SK-N-SH (cell line): ENCODE data around the gene DOCK4. TPM values are rescaled to one million over a fixed set of nuclear protein-coding genes. Genes with fewer than 3 reads are reported as not detected.
A peak's percentile ranks its signal among the peaks of the same experiment; 100 is the strongest.

Source experiments
- CTCF ChIA-PET: fragments of 300-600, 350-600 bp; formaldehyde crosslinking; extraction: SDS; loops from one replicate; lab custom pipeline; 2021; lab: Yijun Ruan, JAX
- POLR2A ChIA-PET: fragments of 350-600 bp; sonication (Branson Sonifier 250); formaldehyde crosslinking; extraction: SDS; loops from one replicate; lab custom pipeline; 2020; ENCODE audit warnings: antibody characterized with exemption, inconsistent platforms; lab: Yijun Ruan, JAX
- DNase-seq: peaks from one replicate; pipeline ENCODE4 v3.0.0; 2012
- H2AFZ ChIP-seq: fragments of 200-600 bp; sonication (generic); 2 replicates; pipeline ENCODE4 v1.8.1; 2016; ENCODE audit warnings: antibody characterized with exemption, mild to moderate bottlenecking, low read depth
- H3F3A ChIP-seq: fragments of 200-600 bp; sonication (generic); replicated peaks from 2 replicates; pipeline ENCODE3; 2016; ENCODE audit warnings: antibody characterized with exemption, mild to moderate bottlenecking; ENCODE audit not compliant: insufficient read depth
- H3K27ac ChIP-seq, 2 experiments: fragments of 200-500 bp in 1 of 2; fragments of 200-600 bp in 1 of 2; sonication (Bioruptor generic) in 1 of 2; sonication (generic), shearing (Covaris generic) in 1 of 2; 2 replicates each; pipeline versions ENCODE4 v1.5.1 to v1.6.1; 2014 to 2016; ENCODE audit warnings: low read depth in 2 of 2, inconsistent platforms in 1 of 2, low read length in 1 of 2, mild to moderate bottlenecking in 1 of 2, mixed read lengths in 1 of 2
- H3K27me3 ChIP-seq: fragments of 200-600 bp; sonication (generic), shearing (Covaris generic); 2 replicates; pipeline ENCODE4 v1.6.1; 2016; ENCODE audit warnings: mixed run types; ENCODE audit not compliant: insufficient read depth
- H3K36me3 ChIP-seq, 2 experiments: fragments of 200-500 bp in 1 of 2; fragments of 200-600 bp in 1 of 2; sonication (Bioruptor generic) in 1 of 2; sonication (generic) in 1 of 2; replicated peaks in 1 of 2; 2 replicates each; pipeline versions ENCODE3 to v1.5.1; 2014 to 2016; ENCODE audit warnings: low read length in 1 of 2, mild to moderate bottlenecking in 1 of 2; ENCODE audit not compliant: insufficient read depth in 2 of 2, control insufficient read depth in 1 of 2
- H3K4me1 ChIP-seq, 2 experiments: fragments of 200-500 bp in 1 of 2; fragments of 200-600 bp in 1 of 2; sonication (Bioruptor generic) in 1 of 2; sonication (generic), shearing (Covaris generic) in 1 of 2; 2 replicates each; pipeline versions ENCODE4 v1.5.1 to v1.6.1; 2014 to 2016; ENCODE audit warnings: low read depth in 1 of 2, low read length in 1 of 2, mixed run types in 1 of 2; ENCODE audit not compliant: insufficient read depth in 2 of 2, control insufficient read depth in 1 of 2
- H3K4me2 ChIP-seq: fragments of 200-600 bp; sonication (generic), shearing (Covaris generic); 2 replicates; pipeline ENCODE4 v1.6.1; 2017; ENCODE audit warnings: mixed run types
- H3K4me3 ChIP-seq, 2 experiments: fragments of 200-500 bp in 1 of 2; fragments of 200-600 bp in 1 of 2; sonication (Bioruptor generic) in 1 of 2; sonication (generic), shearing (Covaris generic) in 1 of 2; 2 replicates each; pipeline versions ENCODE4 v1.5.1 to v1.8.1; 2014 to 2016; ENCODE audit warnings: low read depth in 2 of 2, inconsistent platforms in 1 of 2, low read length in 1 of 2, mild to moderate bottlenecking in 1 of 2, mixed read lengths in 1 of 2, moderate library complexity in 1 of 2
- H3K79me2 ChIP-seq: fragments of 200-600 bp; sonication (generic); 2 replicates; pipeline ENCODE4 v1.8.1; 2017; ENCODE audit warnings: mild to moderate bottlenecking; ENCODE audit not compliant: insufficient read depth
- H3K9ac ChIP-seq: fragments of 200-600 bp; sonication (generic); 2 replicates; pipeline ENCODE4 v1.6.1; 2017; ENCODE audit warnings: mixed run types
- H3K9me2 ChIP-seq: fragments of 200-600 bp; sonication (generic); 2 replicates; pipeline ENCODE4 v1.6.1; 2017; ENCODE audit warnings: mixed run types
- H3K9me3 ChIP-seq: fragments of 200-600 bp; sonication (generic); 2 replicates; pipeline ENCODE4 v1.6.1; 2017; ENCODE audit warnings: mixed run types, mild to moderate bottlenecking, moderate library complexity
- H4K20me1 ChIP-seq: fragments of 200-600 bp; sonication (generic); 2 replicates; pipeline ENCODE4 v1.6.1; 2017; ENCODE audit warnings: mild to moderate bottlenecking, mixed run types; ENCODE audit not compliant: insufficient read depth
- EZH2phosphoT487 ChIP-seq: fragments of 200-600 bp; sonication (generic); IDR thresholded peaks from 2 replicates; pipeline ENCODE4 v1.6.1; 2017; ENCODE audit warnings: low read depth, mixed run types, mild to moderate bottlenecking, antibody characterized with exemption, moderate library complexity, borderline replicate concordance
- FOSL2 ChIP-seq: IDR thresholded peaks from 2 replicates; pipeline ENCODE4 v1.4.0; 2012; ENCODE audit warnings: low read depth, mild to moderate bottlenecking, moderate library complexity, borderline replicate concordance
- FOXJ3 ChIP-seq: sonication (generic); formaldehyde crosslinking; IDR thresholded peaks from 2 replicates; pipeline ENCODE4 v1.5.1; 2020; ENCODE audit warnings: mild to moderate bottlenecking, missing genetic modification reagents
- GABPA ChIP-seq: IDR thresholded peaks from 2 replicates; pipeline ENCODE4 v1.4.0; 2012; ENCODE audit warnings: low read depth, mild to moderate bottlenecking
- JUND ChIP-seq: IDR thresholded peaks from 2 replicates; pipeline ENCODE4 v1.4.0; 2012
- MEF2A ChIP-seq: IDR thresholded peaks from 2 replicates; pipeline ENCODE4 v1.4.0; 2012; ENCODE audit warnings: low read depth, borderline replicate concordance
- MXI1 ChIP-seq: IDR thresholded peaks from 2 replicates; pipeline ENCODE4 v1.6.1; 2012; ENCODE audit warnings: mild to moderate bottlenecking, low read depth, low read length, improper control_type of control experiment
- NRF1 ChIP-seq: IDR thresholded peaks from 2 replicates; pipeline ENCODE4 v1.6.1; 2012; ENCODE audit warnings: low read depth, mild to moderate bottlenecking, low read length
- RAD21 ChIP-seq: IDR thresholded peaks from 2 replicates; pipeline ENCODE4 v1.6.1; 2012; ENCODE audit warnings: mild to moderate bottlenecking, low read length
- RCOR1 ChIP-seq: fragments of 150-350 bp; IDR thresholded peaks from 2 replicates; pipeline ENCODE4 v1.6.1; 2017; ENCODE audit warnings: antibody characterized with exemption, low read length
- RFX5 ChIP-seq: IDR thresholded peaks from 2 replicates; pipeline ENCODE4 v1.6.1; 2012; ENCODE audit warnings: mild to moderate bottlenecking, improper control_type of control experiment, low read length
- RXRA ChIP-seq: IDR thresholded peaks from 2 replicates; pipeline ENCODE4 v1.4.0; 2012; ENCODE audit warnings: low read depth, mild to moderate bottlenecking, borderline replicate concordance
- TAF1 ChIP-seq: IDR thresholded peaks from 2 replicates; pipeline ENCODE4 v1.6.1; 2012; ENCODE audit warnings: low read depth, mild to moderate bottlenecking, low read length, moderate library complexity, borderline replicate concordance
- TCF12 ChIP-seq: IDR thresholded peaks from 2 replicates; pipeline ENCODE4 v1.4.0; 2012
- USF1 ChIP-seq: IDR thresholded peaks from 2 replicates; pipeline ENCODE4 v1.4.0; 2012; ENCODE audit warnings: low read depth, borderline replicate concordance
- ZBTB33 ChIP-seq: IDR thresholded peaks from 2 replicates; pipeline ENCODE4 v1.4.0; 2012; ENCODE audit warnings: low read depth, borderline replicate concordance
- WGBS: methylation state at CpG from one replicate; pipeline ENCODE4 v1.1.6; 2017; ENCODE audit warnings: low lambda C conversion rate; 5-methylcytosine and 5-hydroxymethylcytosine counted together
- polyA plus RNA-seq, 3 experiments: library from polyadenylated mRNA; depleted of rRNA; stranded (reverse); fragments of >200 nt; gene quantifications; 2 replicates each; pipeline ENCODE4 v1.2.3, GENCODE V29; 2012
- TF ChIP-seq, protein P1 (sequence below): fragments of 150-350 bp; IDR thresholded peaks from 2 replicates; pipeline ENCODE4 v1.6.1; 2016; ENCODE audit warnings: mild to moderate bottlenecking, low read depth, low read length
- TF ChIP-seq, protein P2 (sequence below): fragments of 200-600 bp; sonication (generic); IDR thresholded peaks from 2 replicates; pipeline ENCODE4 v1.6.1; 2017; ENCODE audit warnings: antibody characterized with exemption, mild to moderate bottlenecking, moderate library complexity

Gene DOCK4
- polyA plus RNA-seq, 1 of the 3 experiments (the other 2 are of a cell fraction), result 8.5 TPM

DNA sequence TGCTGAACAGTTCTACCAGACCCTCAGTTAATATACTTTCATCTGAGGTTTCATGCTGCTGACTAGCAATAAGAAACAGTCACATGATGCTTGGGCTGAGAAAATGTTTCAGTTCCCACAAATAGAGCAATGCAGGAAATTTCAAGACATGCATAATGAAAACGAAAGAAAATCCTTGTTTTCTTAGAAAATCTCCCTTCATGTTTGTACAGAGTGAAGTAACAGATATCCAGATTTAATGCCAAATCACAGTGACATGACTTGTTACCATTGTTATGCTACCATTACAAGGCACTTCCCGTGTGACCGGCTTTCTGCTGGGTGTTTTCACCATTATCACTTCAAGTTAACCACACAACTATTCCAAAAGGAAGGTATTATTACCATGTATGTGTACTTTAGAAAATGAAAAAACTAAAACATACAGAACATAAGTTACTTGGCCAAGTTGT, 121.7 kb downstream of the DOCK4 start:
- no peaks in the 10 kb centered on the region for H3K9me3 ChIP-seq
- H3K9me2 ChIP-seq, result no peaks in the 10 kb centered on the region
- H3K4me2 ChIP-seq, result no peak overlapping the region; the same call in 1 of the 2 replicates
- no peak overlapping the region for H2AFZ ChIP-seq
- DNase-seq, result no peak
- H3K27ac ChIP-seq, result peak overlapping the region in 1 of 2 experiments; percentile 16; a peak in 2 of 4 replicates
- H3K4me1 ChIP-seq, result peaks cover 9 to 14% of the 10 kb centered on the region in 2 experiments; a peak in 3 of 4 replicates
- no peaks in the 10 kb centered on the region for H3K27me3 ChIP-seq
- TF ChIP-seq GABPA (no peak), RCOR1 (no peak), TCF12 (no peak), RXRA (no peak), NRF1 (no peak), EZH2phosphoT487 (no peak), JUND (no peak), USF1 (no peak), TAF1 (no peak), FOSL2 (no peak), MXI1 (no peak)
- TF ChIP-seq, protein P1, sequence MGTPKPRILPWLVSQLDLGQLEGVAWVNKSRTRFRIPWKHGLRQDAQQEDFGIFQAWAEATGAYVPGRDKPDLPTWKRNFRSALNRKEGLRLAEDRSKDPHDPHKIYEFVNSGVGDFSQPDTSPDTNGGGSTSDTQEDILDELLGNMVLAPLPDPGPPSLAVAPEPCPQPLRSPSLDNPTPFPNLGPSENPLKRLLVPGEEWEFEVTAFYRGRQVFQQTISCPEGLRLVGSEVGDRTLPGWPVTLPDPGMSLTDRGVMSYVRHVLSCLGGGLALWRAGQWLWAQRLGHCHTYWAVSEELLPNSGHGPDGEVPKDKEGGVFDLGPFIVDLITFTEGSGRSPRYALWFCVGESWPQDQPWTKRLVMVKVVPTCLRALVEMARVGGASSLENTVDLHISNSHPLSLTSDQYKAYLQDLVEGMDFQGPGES, result no peak
- TF ChIP-seq, protein P2, sequence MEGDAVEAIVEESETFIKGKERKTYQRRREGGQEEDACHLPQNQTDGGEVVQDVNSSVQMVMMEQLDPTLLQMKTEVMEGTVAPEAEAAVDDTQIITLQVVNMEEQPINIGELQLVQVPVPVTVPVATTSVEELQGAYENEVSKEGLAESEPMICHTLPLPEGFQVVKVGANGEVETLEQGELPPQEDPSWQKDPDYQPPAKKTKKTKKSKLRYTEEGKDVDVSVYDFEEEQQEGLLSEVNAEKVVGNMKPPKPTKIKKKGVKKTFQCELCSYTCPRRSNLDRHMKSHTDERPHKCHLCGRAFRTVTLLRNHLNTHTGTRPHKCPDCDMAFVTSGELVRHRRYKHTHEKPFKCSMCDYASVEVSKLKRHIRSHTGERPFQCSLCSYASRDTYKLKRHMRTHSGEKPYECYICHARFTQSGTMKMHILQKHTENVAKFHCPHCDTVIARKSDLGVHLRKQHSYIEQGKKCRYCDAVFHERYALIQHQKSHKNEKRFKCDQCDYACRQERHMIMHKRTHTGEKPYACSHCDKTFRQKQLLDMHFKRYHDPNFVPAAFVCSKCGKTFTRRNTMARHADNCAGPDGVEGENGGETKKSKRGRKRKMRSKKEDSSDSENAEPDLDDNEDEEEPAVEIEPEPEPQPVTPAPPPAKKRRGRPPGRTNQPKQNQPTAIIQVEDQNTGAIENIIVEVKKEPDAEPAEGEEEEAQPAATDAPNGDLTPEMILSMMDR, result no peak
- TF ChIP-seq, all 33 proteins: peak for 0
- ChIA-PET POLR2A (no interaction called here), CTCF (interaction anchor here (1.1 to 1.4 kb wide), 2 partner anchors 9 to 321 kb away, joined by 4 to 5 read pairs; no protein-coding TSS in a partner anchor)
- no peak overlapping the region for H3K9ac ChIP-seq
- WGBS, result 87% methylated on average over 3 of the region's 3 CpGs
- H4K20me1 ChIP-seq, result no peaks in the 10 kb centered on the region
- H3F3A ChIP-seq, result peaks cover 11% of the 10 kb centered on the region
- no peaks in the 10 kb centered on the region for H3K79me2 ChIP-seq
- no peak overlapping the region for H3K4me3 ChIP-seq
- H3K36me3 ChIP-seq, result no peaks in the 10 kb centered on the region

- no peak for DNase-seq
- H4K20me1 ChIP-seq, result no peaks in the 10 kb centered on the region
- H3K4me2 ChIP-seq, result no peak overlapping the region; the same call in 1 of the 2 replicates
- H3K4me1 ChIP-seq, result peaks cover 9 to 17% of the 10 kb centered on the region in 2 experiments; a peak in 3 of 4 replicates
- peaks cover 11% of the 10 kb centered on the region for H3F3A ChIP-seq
- no peaks in the 10 kb centered on the region for H3K36me3 ChIP-seq
- no peaks in the 10 kb centered on the region for H3K27me3 ChIP-seq
- H3K9me2 ChIP-seq, result no peaks in the 10 kb centered on the region
- ChIA-PET POLR2A (no interaction called here), CTCF (interaction anchor here (1.1 to 1.4 kb wide), 3 partner anchors 10 to 321 kb away, joined by 4 to 5 read pairs (median 4); no protein-coding TSS in a partner anchor)
- H3K27ac ChIP-seq, result peak overlapping the region in 1 of 2 experiments; percentile 16; a peak in 3 of 4 replicates
- no peak overlapping the region for H3K4me3 ChIP-seq
- 93% methylated on average over 7 of the region's 7 CpGs for WGBS
- no peak overlapping the region for H2AFZ ChIP-seq
- 0 out of 2 replicates have a peak, but pooled peaks cover 3% of the 10 kb centered on the region for H3K79me2 ChIP-seq
- no peak overlapping the region for H3K9ac ChIP-seq
- H3K9me3 ChIP-seq, result no peaks in the 10 kb centered on the region
- TF ChIP-seq RFX5 (no peak), ZBTB33 (no peak), MEF2A (no peak), RAD21 (no peak), FOXJ3 (CRISPR knock-in tag) (no peak)
- TF ChIP-seq, all 33 proteins: peak for 0
Measured at GRCh38 chr7:112083776-112084355, 122.3 kb downstream of the DOCK4 start.
